Endothelial cell of umbilical vein (primary cell): ENCODE measurements around the gene FGFR4. TPM values are rescaled to one million over a fixed set of nuclear protein-coding genes. Genes with fewer than 3 reads are reported as not detected.

Experiments used
- BruUV-seq: library from RNA; stranded (reverse); fragments of 400-500 nt; replicated peaks from 2 replicates; lab custom pipeline; 2021; lab: Mats Ljungman, UMichigan
- CTCF ChIA-PET: fragments of 300-600, 350-600 bp; sonication (Branson Sonifier 250); formaldehyde crosslinking; loops from one replicate; lab custom pipeline; 2021; ENCODE audit warnings: antibody characterized with exemption, inconsistent platforms; lab: Charles Lee
- POLR2A ChIA-PET: fragments of 300-600, 350-600 bp; sonication (Branson Sonifier 250); formaldehyde crosslinking; loops from one replicate; lab custom pipeline; 2021; ENCODE audit warnings: antibody characterized with exemption, inconsistent platforms; lab: Charles Lee
- DNase-seq: peaks from one replicate; pipeline ENCODE4 v3.0.0-alpha.2; 2011; ENCODE audit warnings: low read depth, low spot score
- FAIRE-seq: peaks from 2 replicates; lab custom pipeline; 2011; peaks lifted over from hg19 to GRCh38; lab: Jason Lieb, UNC
- H2AFZ ChIP-seq: 2 replicates; pipeline ENCODE4 v1.6.0; 2012; ENCODE audit warnings: low read depth, low read length, control low read depth, inconsistent platforms
- H3K27ac ChIP-seq: 2 replicates; pipeline ENCODE4 v1.5.1; 2011; ENCODE audit warnings: low read depth, mild to moderate bottlenecking, control low read depth, low read length, moderate library complexity; ENCODE audit not compliant: insufficient read depth
- H3K27me3 ChIP-seq, 2 experiments: 2 replicates each; pipeline versions ENCODE4 v1.6.0 to v1.6.1; 2011; ENCODE audit warnings: low read length in 2 of 2, mixed read lengths in 1 of 2; ENCODE audit not compliant: control insufficient read depth in 2 of 2, insufficient read depth in 2 of 2
- H3K36me3 ChIP-seq, 2 experiments: 2 replicates in 1 of 2; 3 replicates in 1 of 2; pipeline ENCODE4 v1.5.1; 2011; ENCODE audit warnings: low read length in 2 of 2, mild to moderate bottlenecking in 1 of 2, moderate library complexity in 1 of 2; ENCODE audit not compliant: control insufficient read depth in 2 of 2, insufficient read depth in 2 of 2; ENCODE audit errors: extremely low read depth in 1 of 2
- H3K4me1 ChIP-seq: 3 replicates; pipeline ENCODE4 v1.5.1; 2011; ENCODE audit warnings: mild to moderate bottlenecking, low read length; ENCODE audit not compliant: control insufficient read depth, insufficient read depth; ENCODE audit errors: extremely low read depth
- H3K4me2 ChIP-seq: 2 replicates; pipeline ENCODE4 v1.6.1; 2011; ENCODE audit warnings: low read length, control low read depth, mixed read lengths; ENCODE audit not compliant: insufficient read depth
- H3K4me3 ChIP-seq, 3 experiments: fragments of 200-600 bp in 1 of 3; sonication (generic), shearing (Covaris generic) in 1 of 3; replicated peaks in 1 of 3; 2 replicates each; pipeline ENCODE4 v1.5.1; 2011 to 2016; ENCODE audit warnings: control low read depth in 3 of 3, low read length in 3 of 3, mild to moderate bottlenecking in 2 of 3, inconsistent platforms in 1 of 3, low read depth in 1 of 3, moderate library complexity in 1 of 3; ENCODE audit not compliant: insufficient read depth in 1 of 3
- H3K79me2 ChIP-seq: 2 replicates; pipeline ENCODE4 v1.6.0; 2012; ENCODE audit warnings: low read length, inconsistent platforms; ENCODE audit not compliant: control insufficient read depth, insufficient read depth
- H3K9ac ChIP-seq: replicated peaks from 2 replicates; pipeline ENCODE3; 2011; ENCODE audit warnings: low read length, control low read depth; ENCODE audit not compliant: insufficient read depth; ENCODE audit errors: extremely low read depth
- H3K9me1 ChIP-seq: replicated peaks from 3 replicates; pipeline ENCODE4 v1.6.0; 2011; ENCODE audit warnings: mild to moderate bottlenecking, low read length; ENCODE audit not compliant: control insufficient read depth, insufficient read depth; ENCODE audit errors: extremely low read depth
- H3K9me3 ChIP-seq: replicated peaks from 2 replicates; pipeline ENCODE4 v1.5.1; 2012; ENCODE audit warnings: low read length, inconsistent platforms; ENCODE audit not compliant: control insufficient read depth, insufficient read depth
- H4K20me1 ChIP-seq: replicated peaks from 2 replicates; pipeline ENCODE3; 2011; ENCODE audit warnings: mild to moderate bottlenecking, low read length; ENCODE audit not compliant: control insufficient read depth, insufficient read depth; ENCODE audit errors: extremely low read depth
- CTCF ChIP-seq, 2 donors: IDR thresholded peaks; 1 replicate in 1 of 2; 2 replicates in 1 of 2; pipeline ENCODE4 v1.5.1; 2011; ENCODE audit warnings: low read length in 2 of 2, mild to moderate bottlenecking in 2 of 2, moderate library complexity in 2 of 2, control low read depth in 1 of 2, inconsistent platforms in 1 of 2, low read depth in 1 of 2; ENCODE audit not compliant: insufficient read depth in 1 of 2; ENCODE audit errors: extremely low read depth in 1 of 2
- EZH2 ChIP-seq: IDR thresholded peaks from 2 replicates; pipeline ENCODE4 v1.6.1; 2012; ENCODE audit warnings: borderline replicate concordance, low read depth, mild to moderate bottlenecking, moderate library complexity, low read length, inconsistent platforms; ENCODE audit not compliant: severe bottlenecking
- FOS ChIP-seq: IDR thresholded peaks from 2 replicates; pipeline ENCODE4 v1.6.1; 2011; ENCODE audit warnings: mild to moderate bottlenecking, low read length, moderate library complexity, borderline replicate concordance; ENCODE audit not compliant: insufficient read depth
- GATA2 ChIP-seq: IDR thresholded peaks from 2 replicates; pipeline ENCODE4 v1.7.0; 2011; ENCODE audit warnings: low read depth, mild to moderate bottlenecking, moderate library complexity, mixed read lengths, low read length; ENCODE audit not compliant: insufficient read length, insufficient read depth
- JUN ChIP-seq: IDR thresholded peaks from 2 replicates; pipeline ENCODE4 v1.6.1; 2011; ENCODE audit warnings: borderline replicate concordance, low read depth; ENCODE audit not compliant: insufficient read length, insufficient read depth
- MYC ChIP-seq: IDR thresholded peaks from one replicate; pipeline ENCODE4 v1.6.1; 2011; ENCODE audit warnings: mild to moderate bottlenecking, low read depth, low read length
- POLR2A ChIP-seq: IDR thresholded peaks from 2 replicates; pipeline ENCODE4 v1.6.1; 2012; ENCODE audit warnings: low read depth, mild to moderate bottlenecking, control low read depth, low read length
- POLR2AphosphoS5 ChIP-seq: IDR thresholded peaks from 2 replicates; pipeline ENCODE4 v1.6.1; 2012; ENCODE audit warnings: low read depth, mild to moderate bottlenecking, control low read depth, low read length, moderate library complexity; ENCODE audit not compliant: insufficient read depth
- dilution Hi-C: fragments of 300-500 bp; cut with MboI; formaldehyde crosslinking; loops from one replicate; pipeline ENCODE4 v1.15.0; 2019; ENCODE audit warnings: low sequenced_read_pairs; ENCODE audit not compliant: extremely low pct_ligation_motif_present
- intact Hi-C: fragments of 100-400 bp; cut with micrococcal nuclease; formaldehyde crosslinking; loops from one replicate; pipeline ENCODE4 v1.10.0; 2022
- polyA plus RNA-seq, 4 experiments: library from polyadenylated mRNA; depleted of rRNA in 3 of 4; stranded (reverse) in 3 of 4; unstranded in 1 of 4; fragments of >200 nt; gene quantifications; 2 replicates each; pipeline versions ENCODE4 v1.2.1 to v1.2.3, GENCODE V29; 2011 to 2012; ENCODE audit warnings: missing spikeins in 1 of 4
- total RNA-seq: library from RNA; stranded (reverse); gene quantifications from 2 replicates; pipeline ENCODE4 v1.2.3, GENCODE V29; 2021
- TF ChIP-seq, protein P1 (sequence below): IDR thresholded peaks from 2 replicates; pipeline ENCODE4 v1.6.1; 2011; ENCODE audit not compliant: insufficient read depth, insufficient read length

Gene FGFR4
- total and polyA plus RNA-seq, 2 donors (not counting 3 experiments of a cell fraction or from before 2014, with no cell fraction given): 1.9 to 2.9 TPM

- FAIRE-seq: peak; percentile 40
- dilution Hi-C loops: no loop called here
These were observed 7.1 kb downstream of the FGFR4 start for GRCh38 chr5:177093803-177094202.

DNA sequence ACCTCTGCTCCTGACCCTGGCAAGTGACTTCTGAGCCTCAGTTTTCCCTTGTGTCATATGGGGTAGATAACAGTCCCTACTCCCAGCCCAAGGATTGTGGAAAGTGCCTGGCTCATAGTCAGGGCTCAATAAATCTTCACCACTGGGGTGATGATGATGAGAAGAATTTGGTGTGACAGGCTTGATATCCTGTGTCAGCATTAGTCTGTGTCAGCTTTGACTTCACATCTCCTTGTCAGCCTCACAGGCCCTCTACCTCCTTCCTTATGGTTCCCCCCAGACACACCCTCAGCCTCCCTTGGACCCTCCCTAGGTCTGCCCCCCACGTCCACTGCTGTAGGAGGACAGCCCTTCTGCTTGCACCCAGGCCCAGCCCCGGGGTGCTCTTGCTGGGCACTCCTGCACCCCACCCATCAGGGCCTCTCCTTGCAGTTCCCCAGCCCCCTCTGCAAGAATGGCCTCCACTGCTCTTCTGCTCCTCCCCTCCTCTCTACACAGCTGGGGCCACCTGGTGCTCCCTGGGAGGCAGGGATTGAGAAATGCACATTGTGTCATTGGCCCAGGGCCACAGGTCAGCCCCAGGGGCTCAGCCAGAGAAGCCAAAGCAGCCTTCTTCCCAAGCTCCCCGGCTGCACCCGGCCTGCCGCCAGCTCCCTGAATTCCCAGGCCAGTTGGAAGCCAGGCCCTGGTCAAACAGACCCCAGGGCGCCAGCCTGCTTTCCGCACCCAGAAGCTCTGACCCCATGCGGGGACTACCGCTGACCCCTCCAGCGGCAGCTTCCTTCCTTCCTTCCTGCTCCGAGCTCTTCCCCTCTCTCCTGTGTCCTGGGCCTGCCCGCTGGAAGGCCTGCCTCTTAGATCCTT lies 7.7 kb downstream of the FGFR4 start:
- intact Hi-C loops (no loop called here), dilution Hi-C loops (no loop called here)
- H3K27ac ChIP-seq: no peak overlapping the region
- H3K4me2 ChIP-seq: no peak overlapping the region
- TF ChIP-seq GATA2 (no peak), CTCF (IDR thresholded peaks at IDR 0.05; ENCODE audit: extremely low read depth in 1 of 2, insufficient read depth in 1 of 2, low read depth in 1 of 2, low read length in 2 of 2) (no peak), POLR2AphosphoS5 (no peak), POLR2A (no peak), FOS (no peak)
- TF ChIP-seq, protein P1, sequence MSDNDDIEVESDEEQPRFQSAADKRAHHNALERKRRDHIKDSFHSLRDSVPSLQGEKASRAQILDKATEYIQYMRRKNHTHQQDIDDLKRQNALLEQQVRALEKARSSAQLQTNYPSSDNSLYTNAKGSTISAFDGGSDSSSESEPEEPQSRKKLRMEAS: no peak
- no peaks in the 10 kb centered on the region for H4K20me1 ChIP-seq
- no peaks in the 10 kb centered on the region for H3K9me3 ChIP-seq
- H2AFZ ChIP-seq: no peak overlapping the region
- no peaks in the 10 kb centered on the region for H3K36me3 ChIP-seq
- POLR2A ChIA-PET: no interaction called here
- CTCF ChIA-PET: interaction anchor here (1.0 to 2.1 kb wide), 3 partner anchors 8 to 23 kb away, joined by 4 to 5 read pairs (median 5); partner anchors contain the start of gene FGFR4
- H3K79me2 ChIP-seq: no peaks in the 10 kb centered on the region
- no TSS peak for BruUV-seq
- FAIRE-seq (no peak), DNase-seq (no peak)
- peaks cover 42% of the 10 kb centered on the region for H3K4me1 ChIP-seq
- no peaks in the 10 kb centered on the region for H3K27me3 ChIP-seq
- no peak overlapping the region for H3K9ac ChIP-seq
- H3K9me1 ChIP-seq: no peaks in the 10 kb centered on the region
- H3K4me3 ChIP-seq: no peak overlapping the region

More at GRCh38 chr5:177093803-177094202, 7.1 kb downstream of the FGFR4 start:
- H3K4me2 ChIP-seq: no peak overlapping the region
- H3K4me3 ChIP-seq: no peak overlapping the region
- BruUV-seq: no TSS peak
- no peak overlapping the region for H2AFZ ChIP-seq
- no peak for DNase-seq
- POLR2A ChIA-PET: no interaction called here
- H3K36me3 ChIP-seq: no peaks in the 10 kb centered on the region
- CTCF ChIA-PET: interaction anchor here (2.1 kb wide), 2 partner anchors 18 to 22 kb away, joined by 4 to 6 read pairs; no protein-coding TSS in a partner anchor
- H3K9me1 ChIP-seq: no peaks in the 10 kb centered on the region
- intact Hi-C loops: no loop called here
- H3K27me3 ChIP-seq: no peaks in the 10 kb centered on the region
- no peaks in the 10 kb centered on the region for H4K20me1 ChIP-seq
- no peaks in the 10 kb centered on the region for H3K9me3 ChIP-seq
- TF ChIP-seq FOS: no peak
- no peak for TF ChIP-seq EZH2
- TF ChIP-seq MYC: no peak
- TF ChIP-seq, protein P1: no peak
- TF ChIP-seq POLR2AphosphoS5: no peak
- TF ChIP-seq JUN: no peak
- no peak for TF ChIP-seq GATA2
- no peak overlapping the region for H3K27ac ChIP-seq
- peaks cover 42% of the 10 kb centered on the region for H3K4me1 ChIP-seq
- H3K9ac ChIP-seq: no peak overlapping the region
- no peaks in the 10 kb centered on the region for H3K79me2 ChIP-seq
